HepG2 (cell line): Measurements from ENCODE around the gene PRSS33. TPM values are rescaled to one million over a fixed set of nuclear protein-coding genes. Genes with fewer than 3 reads are reported as not detected.

Source experiments
- ATAC-seq: fragments of 200-7000 bp; cut with Tn5 transposase; 3 replicates; pipeline ENCODE4 v1.9.1; 2020; ENCODE audit warnings: mild to moderate bottlenecking, moderate library complexity
- BruUV-seq: library from RNA; stranded (reverse); fragments of 400-500 nt; replicated peaks from 2 replicates; lab custom pipeline; 2021; lab: Mats Ljungman, UMichigan
- CTCF ChIA-PET: fragments of 300-600 bp; formaldehyde crosslinking; extraction: SDS; loops from one replicate; lab custom pipeline; 2021; ENCODE audit warnings: low total read pairs, inconsistent platforms, low intra/inter-chr PET ratio; lab: Yijun Ruan, JAX
- POLR2A ChIA-PET: fragments of 350-600 bp; sonication (Branson Sonifier 250); formaldehyde crosslinking; loops from one replicate; lab custom pipeline; 2020; ENCODE audit warnings: antibody characterized with exemption, inconsistent platforms; lab: Yijun Ruan, JAX
- DNase-seq: peaks from one replicate; pipeline ENCODE4 v3.0.0-alpha.2; 2015; ENCODE audit warnings: low spot score
- FAIRE-seq: peaks from 3 replicates; lab custom pipeline; 2011; peaks lifted over from hg19 to GRCh38; lab: Jason Lieb, UNC
- H2AFZ ChIP-seq: one replicate; pipeline ENCODE4 v1.6.1; 2011; ENCODE audit warnings: low read length, inconsistent platforms
- H3K27ac ChIP-seq: fragments of 300-600 bp; 3 replicates; pipeline ENCODE4 v1.8.0; 2011; ENCODE audit warnings: mixed run types, mild to moderate bottlenecking, mixed read lengths, low read length, inconsistent platforms; ENCODE audit not compliant: insufficient read depth; ENCODE audit errors: extremely low read length
- H3K27me3 ChIP-seq, 2 experiments: fragments of 200-600 bp in 1 of 2; 2 replicates in 1 of 2; 3 replicates in 1 of 2; pipeline versions ENCODE4 v1.6.0 to v1.8.0; 2011; ENCODE audit warnings: low read length in 2 of 2, mild to moderate bottlenecking in 2 of 2, moderate library complexity in 2 of 2, inconsistent platforms in 1 of 2; ENCODE audit not compliant: insufficient read depth in 2 of 2, control insufficient read depth in 1 of 2
- H3K36me3 ChIP-seq, 2 experiments: fragments of 200-600 bp in 1 of 2; replicated peaks in 1 of 2; 2 replicates in 1 of 2; 3 replicates in 1 of 2; pipeline versions ENCODE4 v1.5.1 to v1.8.0; 2011; ENCODE audit warnings: low read length in 2 of 2, inconsistent platforms in 1 of 2; ENCODE audit not compliant: insufficient read depth in 2 of 2, control insufficient read depth in 1 of 2
- H3K4me1 ChIP-seq: 2 replicates; pipeline ENCODE4 v1.5.1; 2012; ENCODE audit warnings: low read length, inconsistent platforms; ENCODE audit not compliant: insufficient read depth
- H3K4me2 ChIP-seq: 2 replicates; pipeline ENCODE4 v1.6.0; 2011; ENCODE audit warnings: low read depth, low read length, inconsistent platforms
- H3K4me3 ChIP-seq, 3 experiments: fragments of 200-600 bp in 1 of 3; sonication (generic), shearing (Covaris generic) in 1 of 3; replicated peaks in 1 of 3; 2 replicates each; pipeline ENCODE4 v1.5.1; 2011 to 2016; ENCODE audit warnings: low read length in 3 of 3, inconsistent platforms in 2 of 3, low read depth in 2 of 3, mild to moderate bottlenecking in 2 of 3, control low read depth in 1 of 3, mixed read lengths in 1 of 3; ENCODE audit not compliant: insufficient read depth in 1 of 3
- H3K79me2 ChIP-seq: one replicate; pipeline ENCODE4 v1.6.1; 2011; ENCODE audit warnings: low read length, inconsistent platforms; ENCODE audit not compliant: insufficient read depth
- H3K9ac ChIP-seq: 2 replicates; pipeline ENCODE4 v1.6.0; 2011; ENCODE audit warnings: mild to moderate bottlenecking, low read depth, low read length, inconsistent platforms; ENCODE audit not compliant: insufficient read depth
- H3K9me3 ChIP-seq: 2 replicates; pipeline ENCODE4 v1.5.1; 2012; ENCODE audit warnings: mild to moderate bottlenecking, low read length
- H4K20me1 ChIP-seq: 2 replicates; pipeline ENCODE4 v1.6.0; 2011; ENCODE audit warnings: inconsistent platforms, mild to moderate bottlenecking, low read length, moderate library complexity; ENCODE audit not compliant: insufficient read depth
- AFF4 ChIP-seq: sonication (generic); formaldehyde crosslinking; IDR thresholded peaks from 2 replicates; pipeline ENCODE4 v1.4.0; 2020; ENCODE audit warnings: missing genetic modification reagents
- ARNTL ChIP-seq: sonication (generic); formaldehyde crosslinking; IDR thresholded peaks from 2 replicates; pipeline ENCODE4 v1.4.0; 2020; ENCODE audit warnings: mild to moderate bottlenecking, missing genetic modification reagents
- FOSL2 ChIP-seq: sonication (generic); formaldehyde crosslinking; IDR thresholded peaks from 2 replicates; pipeline ENCODE4 v1.4.0; 2020; ENCODE audit warnings: missing genetic modification reagents
- GATA4 ChIP-seq: sonication (generic); IDR thresholded peaks from 2 replicates; pipeline ENCODE4 v1.6.1; 2016; ENCODE audit warnings: antibody characterized with exemption, low read depth, borderline replicate concordance
- ISX ChIP-seq: sonication (generic); formaldehyde crosslinking; conservative IDR thresholded peaks from 2 replicates; pipeline ENCODE4 v1.5.0; 2020; ENCODE audit warnings: missing genetic modification reagents
- NCOA1 ChIP-seq: sonication (generic); formaldehyde crosslinking; IDR thresholded peaks from 2 replicates; pipeline ENCODE4 v1.9.0; 2021; ENCODE audit warnings: missing genetic modification reagents
- NFE2L2 ChIP-seq: fragments of 150-350 bp; IDR thresholded peaks from 2 replicates; pipeline ENCODE4 v1.6.1; 2014; ENCODE audit warnings: low read length
- ZNF20 ChIP-seq: sonication (generic); formaldehyde crosslinking; IDR thresholded peaks from 2 replicates; pipeline ENCODE4 v1.4.0; 2020; ENCODE audit warnings: mild to moderate bottlenecking, moderate library complexity, missing genetic modification reagents
- ZNF292 ChIP-seq: sonication (generic); formaldehyde crosslinking; IDR thresholded peaks from 2 replicates; pipeline ENCODE4 v1.8.1; 2022; ENCODE audit warnings: mild to moderate bottlenecking, low read depth, missing genetic modification reagents, borderline replicate concordance
- ZNF558 ChIP-seq: sonication (generic); formaldehyde crosslinking; IDR thresholded peaks from 2 replicates; pipeline ENCODE4 v1.9.0; 2022; ENCODE audit warnings: mild to moderate bottlenecking, missing genetic modification reagents, borderline replicate concordance
- ZNF598 ChIP-seq: sonication (generic); formaldehyde crosslinking; IDR thresholded peaks from 2 replicates; pipeline ENCODE4 v1.5.1; 2020; ENCODE audit warnings: mild to moderate bottlenecking, missing genetic modification reagents, borderline replicate concordance
- ZNF629 ChIP-seq: sonication (generic); formaldehyde crosslinking; conservative IDR thresholded peaks from 2 replicates; pipeline ENCODE4 v1.5.0; 2020; ENCODE audit warnings: missing genetic modification reagents
- WGBS: methylation state at CpG from one replicate; pipeline ENCODE4 v1.1.6; 2017; ENCODE audit warnings: low lambda C conversion rate; 5-methylcytosine and 5-hydroxymethylcytosine counted together
- in situ Hi-C: cut with HindIII; loops from 2 replicates; pipeline ENCODE4 v1.10.0; 2017; ENCODE audit warnings: low pct_unique_long_range_greater_than_20kb; ENCODE audit not compliant: extremely low pct_ligation_motif_present
- intact Hi-C: fragments of 100-400 bp; cut with micrococcal nuclease; formaldehyde crosslinking; loops from one replicate; pipeline ENCODE4 v1.10.0; 2022; ENCODE audit not compliant: unreplicated experiment
- polyA plus RNA-seq, 8 experiments: library from polyadenylated mRNA; depleted of rRNA in 3 of 8; stranded (reverse) in 7 of 8; unstranded in 1 of 8; fragments of >200 nt; fragmentation: Illumina TruSeq in 4 of 8; extraction: Trizol in 4 of 8; gene quantifications; 2 replicates each; pipeline versions ENCODE4 v1.2.1 to v1.2.3, GENCODE V29; 2011 to 2016; ENCODE audit warnings: low read depth in 4 of 8, missing spikeins in 1 of 8, mixed read lengths in 1 of 8; ENCODE audit not compliant: insufficient read depth in 1 of 8
- total RNA-seq, 5 experiments: library from RNA; depleted of rRNA; stranded (reverse); fragments of >200 nt; fragmentation: Illumina TruSeq; extraction: Trizol; gene quantifications; 2 replicates each; pipeline ENCODE4 v1.2.3, GENCODE V29; 2016; ENCODE audit warnings: low read depth in 1 of 5
- TF ChIP-seq, protein P1 (sequence below): sonication (generic); formaldehyde crosslinking; IDR thresholded peaks from 2 replicates; pipeline ENCODE4 v1.8.1; 2022; ENCODE audit warnings: low read depth, mild to moderate bottlenecking, missing genetic modification reagents
- TF ChIP-seq, protein P2 (sequence below): sonication (generic); formaldehyde crosslinking; conservative IDR thresholded peaks from 2 replicates; pipeline ENCODE4 v1.4.0; 2020; ENCODE audit warnings: mild to moderate bottlenecking, missing genetic modification reagents, moderate library complexity

Gene PRSS33
- total and polyA plus RNA-seq, 2 of the 13 experiments (the other 11 are each of a cell fraction or from before 2014, with no cell fraction given), result not detected

DNA sequence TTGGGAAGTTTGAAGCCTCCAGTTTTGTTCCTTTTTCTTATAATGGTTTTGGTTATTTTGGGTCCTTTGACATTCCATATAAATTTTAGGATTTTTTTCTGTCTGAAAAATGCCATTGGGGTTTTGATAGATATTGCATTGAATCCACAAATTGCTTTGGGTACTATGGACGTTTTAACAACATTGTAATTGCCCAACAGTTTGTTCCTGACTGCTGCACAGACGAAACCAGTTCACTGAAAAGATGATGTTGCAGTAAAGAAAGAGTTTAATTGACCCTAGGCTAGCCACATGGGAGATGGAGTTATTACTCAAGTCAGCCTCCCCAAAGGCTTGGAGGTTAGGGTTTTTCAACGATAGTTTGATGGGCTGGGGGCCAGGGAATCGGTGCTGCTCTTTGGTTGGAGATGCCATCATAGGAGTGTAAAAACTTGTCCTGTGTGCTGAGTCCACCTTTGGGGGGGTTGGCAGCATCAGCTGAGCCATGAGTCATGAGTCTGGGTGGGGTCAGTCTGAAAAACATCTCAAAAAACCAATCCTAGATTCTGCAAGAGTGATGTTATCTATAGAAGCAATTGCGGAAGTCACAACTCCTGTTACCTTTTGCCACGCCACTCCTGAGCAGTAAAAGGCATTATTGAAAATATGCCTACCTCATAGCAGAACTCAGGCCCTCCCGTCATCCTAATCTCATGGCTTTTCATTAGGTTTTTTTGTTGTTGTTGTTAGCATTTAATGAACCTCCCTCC is 8.2 kb upstream of the PRSS33 start:
- H2AFZ ChIP-seq, result no peak overlapping the region
- no peak overlapping the region for H3K27ac ChIP-seq
- no peaks in the 10 kb centered on the region for H3K79me2 ChIP-seq
- H3K36me3 ChIP-seq, result no peaks in the 10 kb centered on the region
- no TSS peak for BruUV-seq
- DNase-seq, result no peak
- H3K9ac ChIP-seq, result no peak overlapping the region
- ATAC-seq, result no peak
- ChIA-PET POLR2A (no interaction called here), CTCF (no interaction called here)
- peaks cover 4 to 30% of the 10 kb centered on the region in 2 experiments; a peak in 4 of 5 replicates for H3K27me3 ChIP-seq
- FAIRE-seq, result no peak
- H3K4me2 ChIP-seq, result no peak overlapping the region
- no peaks in the 10 kb centered on the region for H3K9me3 ChIP-seq
- no peaks in the 10 kb centered on the region for H4K20me1 ChIP-seq
- in situ Hi-C loops (no loop called here), intact Hi-C loops (no loop called here)
- H3K4me1 ChIP-seq, result peaks cover 26% of the 10 kb centered on the region
- WGBS, result 15% methylated on average over 7 of the region's 7 CpGs
- H3K4me3 ChIP-seq, result no peak overlapping the region
- TF ChIP-seq ZNF20 (CRISPR knock-in tag) (no peak), ZNF292 (CRISPR knock-in tag) (no peak), FOSL2 (CRISPR knock-in tag) (peak; percentile 55; the same call in 1 of the 2 replicates), ZNF598 (CRISPR knock-in tag) (no peak), ZNF558 (CRISPR knock-in tag) (no peak), GATA4 (no peak), NCOA1 (no peak), ARNTL (CRISPR knock-in tag) (no peak), NFE2L2 (no peak), ISX (CRISPR knock-in tag) (no peak), ZNF629 (CRISPR knock-in tag) (no peak), AFF4 (no peak)
- TF ChIP-seq, protein P1, sequence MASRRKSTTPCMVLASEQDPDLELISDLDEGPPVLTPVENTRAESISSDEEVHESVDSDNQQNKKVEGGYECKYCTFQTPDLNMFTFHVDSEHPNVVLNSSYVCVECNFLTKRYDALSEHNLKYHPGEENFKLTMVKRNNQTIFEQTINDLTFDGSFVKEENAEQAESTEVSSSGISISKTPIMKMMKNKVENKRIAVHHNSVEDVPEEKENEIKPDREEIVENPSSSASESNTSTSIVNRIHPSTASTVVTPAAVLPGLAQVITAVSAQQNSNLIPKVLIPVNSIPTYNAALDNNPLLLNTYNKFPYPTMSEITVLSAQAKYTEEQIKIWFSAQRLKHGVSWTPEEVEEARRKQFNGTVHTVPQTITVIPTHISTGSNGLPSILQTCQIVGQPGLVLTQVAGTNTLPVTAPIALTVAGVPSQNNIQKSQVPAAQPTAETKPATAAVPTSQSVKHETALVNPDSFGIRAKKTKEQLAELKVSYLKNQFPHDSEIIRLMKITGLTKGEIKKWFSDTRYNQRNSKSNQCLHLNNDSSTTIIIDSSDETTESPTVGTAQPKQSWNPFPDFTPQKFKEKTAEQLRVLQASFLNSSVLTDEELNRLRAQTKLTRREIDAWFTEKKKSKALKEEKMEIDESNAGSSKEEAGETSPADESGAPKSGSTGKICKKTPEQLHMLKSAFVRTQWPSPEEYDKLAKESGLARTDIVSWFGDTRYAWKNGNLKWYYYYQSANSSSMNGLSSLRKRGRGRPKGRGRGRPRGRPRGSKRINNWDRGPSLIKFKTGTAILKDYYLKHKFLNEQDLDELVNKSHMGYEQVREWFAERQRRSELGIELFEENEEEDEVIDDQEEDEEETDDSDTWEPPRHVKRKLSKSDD, result no peak
- TF ChIP-seq, protein P2, sequence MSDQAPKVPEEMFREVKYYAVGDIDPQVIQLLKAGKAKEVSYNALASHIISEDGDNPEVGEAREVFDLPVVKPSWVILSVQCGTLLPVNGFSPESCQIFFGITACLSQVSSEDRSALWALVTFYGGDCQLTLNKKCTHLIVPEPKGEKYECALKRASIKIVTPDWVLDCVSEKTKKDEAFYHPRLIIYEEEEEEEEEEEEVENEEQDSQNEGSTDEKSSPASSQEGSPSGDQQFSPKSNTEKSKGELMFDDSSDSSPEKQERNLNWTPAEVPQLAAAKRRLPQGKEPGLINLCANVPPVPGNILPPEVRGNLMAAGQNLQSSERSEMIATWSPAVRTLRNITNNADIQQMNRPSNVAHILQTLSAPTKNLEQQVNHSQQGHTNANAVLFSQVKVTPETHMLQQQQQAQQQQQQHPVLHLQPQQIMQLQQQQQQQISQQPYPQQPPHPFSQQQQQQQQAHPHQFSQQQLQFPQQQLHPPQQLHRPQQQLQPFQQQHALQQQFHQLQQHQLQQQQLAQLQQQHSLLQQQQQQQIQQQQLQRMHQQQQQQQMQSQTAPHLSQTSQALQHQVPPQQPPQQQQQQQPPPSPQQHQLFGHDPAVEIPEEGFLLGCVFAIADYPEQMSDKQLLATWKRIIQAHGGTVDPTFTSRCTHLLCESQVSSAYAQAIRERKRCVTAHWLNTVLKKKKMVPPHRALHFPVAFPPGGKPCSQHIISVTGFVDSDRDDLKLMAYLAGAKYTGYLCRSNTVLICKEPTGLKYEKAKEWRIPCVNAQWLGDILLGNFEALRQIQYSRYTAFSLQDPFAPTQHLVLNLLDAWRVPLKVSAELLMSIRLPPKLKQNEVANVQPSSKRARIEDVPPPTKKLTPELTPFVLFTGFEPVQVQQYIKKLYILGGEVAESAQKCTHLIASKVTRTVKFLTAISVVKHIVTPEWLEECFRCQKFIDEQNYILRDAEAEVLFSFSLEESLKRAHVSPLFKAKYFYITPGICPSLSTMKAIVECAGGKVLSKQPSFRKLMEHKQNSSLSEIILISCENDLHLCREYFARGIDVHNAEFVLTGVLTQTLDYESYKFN, result no peak
